ENCODE measurements around the gene DOP1B. TPM values are rescaled to one million over a fixed set of nuclear protein-coding genes. Genes with fewer than 3 reads are reported as not detected.
"Not testable (repeated sequence)": the region's sequence is repeated elsewhere in the genome, so short reads cannot be mapped to it uniquely, and the experiment has no call there.

DOP1B gene
- total RNA-seq, 1 donor from 2014 or later = 31.2 TPM

GRCh38 chr21:36174780-36175179 lies 18.2 kb downstream of the DOP1B start:
- DNase-seq (ENCODE audit: low spot score) = no peak

GRCh38 chr21:36175771-36176565 lies 19.3 kb downstream of the DOP1B start:
- DNase-seq (ENCODE audit: low spot score) = no peak

GRCh38 chr21:36178349-36178748 lies 21.7 kb downstream of the DOP1B start:
- no peak for DNase-seq (ENCODE audit: low spot score)

- no peak for DNase-seq (ENCODE audit: low spot score)
Measured at GRCh38 chr21:36179145-36179544, 22.5 kb downstream of the DOP1B start.

- DNase-seq (ENCODE audit: low spot score) = no peak
Measured at GRCh38 chr21:36180963-36181362, 24.3 kb downstream of the DOP1B start.

- no peak for DNase-seq (ENCODE audit: low spot score)
Measured at GRCh38 chr21:36183144-36183795, 26.6 kb downstream of the DOP1B start.

- no peak for DNase-seq (ENCODE audit: low spot score)
Measured at GRCh38 chr21:36184545-36184944, 27.9 kb downstream of the DOP1B start.

GRCh38 chr21:36185523-36185922 lies 28.9 kb downstream of the DOP1B start:
- no peak for DNase-seq (ENCODE audit: low spot score)

- DNase-seq (ENCODE audit: low spot score) = no peak
Measured at GRCh38 chr21:36186081-36186480, 29.5 kb downstream of the DOP1B start.

GRCh38 chr21:36186506-36187399 lies 30.1 kb downstream of the DOP1B start:
- no peak for DNase-seq (ENCODE audit: low spot score)

- peak; percentile 86 for DNase-seq (ENCODE audit: low spot score)
Measured at GRCh38 chr21:36188081-36188681, 31.6 kb downstream of the DOP1B start.

GRCh38 chr21:36188937-36189336 lies 32.3 kb downstream of the DOP1B start:
- DNase-seq (ENCODE audit: low spot score) = no peak

GRCh38 chr21:36190736-36191135 lies 34.1 kb downstream of the DOP1B start:
- DNase-seq (ENCODE audit: low spot score) = no peak

GRCh38 chr21:36193200-36193599 lies 36.6 kb downstream of the DOP1B start:
- DNase-seq (ENCODE audit: low spot score) = no peak

- no peak for DNase-seq (ENCODE audit: low spot score)
Measured at GRCh38 chr21:36194024-36194423, 37.4 kb downstream of the DOP1B start.

- no peak for DNase-seq (ENCODE audit: low spot score)
Measured at GRCh38 chr21:36195613-36196012, 39.0 kb downstream of the DOP1B start.

- no peak for DNase-seq (ENCODE audit: low spot score)
Measured at GRCh38 chr21:36199021-36199420, 42.4 kb downstream of the DOP1B start.

- DNase-seq (ENCODE audit: low spot score) = not testable (repeated sequence)
Measured at GRCh38 chr21:36199575-36199974, 43.0 kb downstream of the DOP1B start.

- DNase-seq (ENCODE audit: low spot score) = no peak
Measured at GRCh38 chr21:36200081-36200561, 43.5 kb downstream of the DOP1B start.

- no peak for DNase-seq (ENCODE audit: low spot score)
Measured at GRCh38 chr21:36202726-36203602, 46.3 kb downstream of the DOP1B start.

GRCh38 chr21:36203603-36203889 lies 46.9 kb downstream of the DOP1B start:
- DNase-seq (ENCODE audit: low spot score) = peak; percentile 37
